Activated CD8-positive, alpha-beta T cell treated with anti-CD3 and anti-CD28 coated beads for 36 hours (primary cell): ENCODE data around the gene AKAP12. TPM values are rescaled to one million over a fixed set of nuclear protein-coding genes. Genes with fewer than 3 reads are reported as not detected.

Source experiments
- ATAC-seq: fragments of 200-7000 bp; cut with Tn5 transposase; one replicate; pipeline ENCODE4 v1.10.0; 2021; ENCODE audit warnings: mild to moderate bottlenecking, moderate library complexity
- CTCF ChIA-PET: fragments of 350-600 bp; sonication (Branson Sonifier 250); formaldehyde crosslinking; loops from one replicate; lab custom pipeline; 2021; ENCODE audit warnings: antibody characterized with exemption; lab: Charles Lee
- POLR2A ChIA-PET: fragments of 350-600 bp; sonication (Branson Sonifier 250); formaldehyde crosslinking; loops from one replicate; lab custom pipeline; 2021; ENCODE audit warnings: antibody characterized with exemption; lab: Charles Lee
- DNase-seq: peaks from one replicate; pipeline ENCODE4 v3.0.0-alpha.2; 2020
- H3K27ac Mint-ChIP-seq: one replicate; pipeline ENCODE4 v1.8.0; 2021; ENCODE audit warnings: mild to moderate bottlenecking, mixed read lengths
- H3K27me3 Mint-ChIP-seq: one replicate; pipeline ENCODE4 v1.8.0; 2021; ENCODE audit warnings: mixed read lengths
- H3K36me3 Mint-ChIP-seq: one replicate; pipeline ENCODE4 v1.8.0; 2021; ENCODE audit warnings: low read depth, mixed read lengths
- H3K4me1 Mint-ChIP-seq: one replicate; pipeline ENCODE4 v1.8.0; 2021; ENCODE audit warnings: low read depth, mixed read lengths
- H3K4me3 Mint-ChIP-seq: one replicate; pipeline ENCODE4 v1.8.0; 2021; ENCODE audit warnings: mild to moderate bottlenecking, moderate library complexity, mixed read lengths
- H3K9me3 Mint-ChIP-seq: one replicate; pipeline ENCODE4 v1.8.0; 2021; ENCODE audit warnings: mixed read lengths
- CTCF ChIP-seq: fragments of 200-600 bp; IDR thresholded peaks from one replicate; pipeline ENCODE4 v1.8.0; 2022; ENCODE audit warnings: antibody characterized with exemption, mild to moderate bottlenecking
- intact Hi-C: fragments of 100-400 bp; cut with micrococcal nuclease; formaldehyde crosslinking; loops from one replicate; pipeline ENCODE4 v1.10.0; 2022
- total RNA-seq, 2 experiments: library from RNA; stranded (reverse); gene quantifications; one replicate each; pipeline ENCODE4 v1.2.3, GENCODE V29; 2021

Gene AKAP12
- total RNA-seq, 2 experiments from 2014 or later: 3.2 to 4.0 TPM

GRCh38 chr6:151284548-151285017 lies 44.8 kb downstream of the AKAP12 start:
- no peak for TF ChIP-seq CTCF
- H3K4me1 Mint-ChIP-seq: peaks cover 22% of the 10 kb centered on the region
- no peak overlapping the region for H3K27ac Mint-ChIP-seq
- H3K9me3 Mint-ChIP-seq: no peaks in the 10 kb centered on the region
- DNase-seq: no peak
- peaks cover 21% of the 10 kb centered on the region for H3K27me3 Mint-ChIP-seq
- intact Hi-C loops: no loop called here
- H3K36me3 Mint-ChIP-seq: no peaks in the 10 kb centered on the region
- ChIA-PET CTCF (interaction anchor here (0.7 to 1.3 kb wide), 3 partner anchors 40 to 270 kb away, joined by 3 to 6 read pairs (median 3); no protein-coding TSS in a partner anchor), POLR2A (no interaction called here)
- no peak overlapping the region for H3K4me3 Mint-ChIP-seq
- peak; percentile 66 for ATAC-seq

- H3K4me1 Mint-ChIP-seq: peaks cover 28% of the 10 kb centered on the region
- no peaks in the 10 kb centered on the region for H3K9me3 Mint-ChIP-seq
- H3K27me3 Mint-ChIP-seq: peaks cover 21% of the 10 kb centered on the region
- intact Hi-C loops: no loop called here
- DNase-seq: no peak
- TF ChIP-seq CTCF: no peak
- ChIA-PET CTCF (interaction anchor here (1.3 kb wide), 1 partner anchor 49 kb away, joined by 6 read pairs; no protein-coding TSS in a partner anchor), POLR2A (no interaction called here)
- no peak overlapping the region for H3K27ac Mint-ChIP-seq
- no peak overlapping the region for H3K4me3 Mint-ChIP-seq
- no peaks in the 10 kb centered on the region for H3K36me3 Mint-ChIP-seq
- no peak for ATAC-seq
These were observed 45.4 kb downstream of the AKAP12 start for GRCh38 chr6:151285122-151285521.

GRCh38 chr6:151286214-151286613 lies 46.4 kb downstream of the AKAP12 start:
- intact Hi-C loops: no loop called here
- Mint-ChIP-seq H3K27ac (no peak overlapping the region), H3K4me1 (peaks cover 30% of the 10 kb centered on the region), H3K4me3 (no peak overlapping the region), H3K9me3 (no peaks in the 10 kb centered on the region), H3K36me3 (no peaks in the 10 kb centered on the region), H3K27me3 (peaks cover 23% of the 10 kb centered on the region)
- POLR2A ChIA-PET: no interaction called here
- CTCF ChIA-PET: no interaction called here
- ATAC-seq (no peak), DNase-seq (no peak)
- TF ChIP-seq CTCF: no peak

DNA sequence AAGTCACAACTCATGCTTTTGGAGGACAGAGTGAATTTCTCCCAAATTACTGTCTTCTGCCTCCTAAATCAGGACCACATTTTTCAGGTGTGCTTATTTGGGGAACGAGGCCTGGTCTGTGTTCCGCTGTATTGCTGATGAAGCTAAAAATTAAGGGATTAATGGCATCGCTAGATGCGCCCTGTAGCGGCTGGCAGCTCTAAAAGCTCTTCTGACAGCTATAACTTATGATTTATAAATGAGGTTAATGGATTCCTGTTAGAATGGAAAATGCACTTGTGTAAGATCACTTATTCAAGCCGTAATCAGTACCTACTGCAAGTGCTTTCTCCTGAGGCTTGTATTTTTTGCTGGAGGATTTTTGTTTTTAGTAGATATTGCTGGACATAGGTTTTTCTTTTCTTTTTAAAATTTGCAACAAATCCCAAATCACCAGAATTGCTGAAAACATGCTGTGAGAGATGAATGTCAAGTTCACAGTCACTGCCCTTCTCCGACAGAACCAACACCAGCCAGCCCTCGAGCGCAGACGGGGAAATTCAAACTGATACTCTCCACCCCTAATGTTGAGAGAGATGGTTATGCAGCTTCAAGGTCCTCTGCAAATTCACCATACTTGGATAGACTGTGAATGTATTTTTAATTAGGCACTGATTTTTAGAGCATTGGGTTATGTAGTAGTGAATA lies 49.1 kb downstream of the AKAP12 start:
- Mint-ChIP-seq H3K27ac (no peak overlapping the region), H3K4me3 (peak overlapping the region; percentile 2), H3K36me3 (no peaks in the 10 kb centered on the region), H3K4me1 (peaks cover 30% of the 10 kb centered on the region), H3K27me3 (peaks cover 30% of the 10 kb centered on the region), H3K9me3 (no peaks in the 10 kb centered on the region)
- POLR2A ChIA-PET: no interaction called here
- DNase-seq (peak; percentile 12), ATAC-seq (peak; percentile 68)
- CTCF ChIA-PET: interaction anchor here (4.0 kb wide), 1 partner anchor 36 kb away, joined by 27 read pairs; no protein-coding TSS in a partner anchor
- no peak for TF ChIP-seq CTCF
- intact Hi-C loops: no loop called here

- no peak for TF ChIP-seq CTCF
- ATAC-seq: peak; percentile 70
- DNase-seq: peak; percentile 28
- CTCF ChIA-PET: interaction anchor here (4.0 kb wide), 1 partner anchor 35 kb away, joined by 27 read pairs; no protein-coding TSS in a partner anchor
- H3K27ac Mint-ChIP-seq: peak overlapping the region; percentile 16
- peak overlapping the region; percentile 2 for H3K4me3 Mint-ChIP-seq
- intact Hi-C loops: no loop called here
- peaks cover 30% of the 10 kb centered on the region for H3K4me1 Mint-ChIP-seq
- POLR2A ChIA-PET: interaction anchor here (0.6 to 1.0 kb wide), 2 partner anchors 54 to 280 kb away, joined by 3 read pairs; no protein-coding TSS in a partner anchor
- H3K36me3 Mint-ChIP-seq: no peaks in the 10 kb centered on the region
- peaks cover 34% of the 10 kb centered on the region for H3K27me3 Mint-ChIP-seq
- H3K9me3 Mint-ChIP-seq: no peaks in the 10 kb centered on the region
These were observed 49.7 kb downstream of the AKAP12 start for GRCh38 chr6:151289399-151290007.
